RKO (cell line): ENCODE results near the gene ADH7.
"Not testable (repeated sequence)": the region's sequence is repeated elsewhere in the genome, so short reads cannot be mapped to it uniquely, and the experiment has no call there.

ENCODE experiments used
- DNase-seq: peaks from one replicate; pipeline ENCODE4 v3.0.0-alpha.2; 2016; ENCODE audit warnings: low spot score

Gene ADH7

DNA sequence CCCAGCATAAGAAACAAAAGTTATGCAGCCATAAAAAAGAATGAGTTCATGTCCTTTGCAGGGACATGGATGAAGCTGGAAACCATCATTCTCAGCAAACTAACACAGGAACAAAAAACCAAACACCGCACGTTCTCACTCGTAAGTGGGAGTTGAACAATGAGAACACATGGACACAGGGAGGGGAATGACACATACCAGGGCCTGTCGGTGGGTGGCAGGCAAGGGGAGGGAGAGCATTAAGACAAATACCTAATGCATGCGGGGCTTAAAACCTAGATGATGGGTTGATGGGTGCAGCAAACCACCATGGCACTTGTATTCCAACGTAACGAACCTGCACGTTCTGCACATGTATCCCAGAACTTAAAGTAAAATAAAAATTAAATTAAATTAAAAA, 19.4 kb downstream of the ADH7 start:
- not testable (repeated sequence) for DNase-seq

DNA sequence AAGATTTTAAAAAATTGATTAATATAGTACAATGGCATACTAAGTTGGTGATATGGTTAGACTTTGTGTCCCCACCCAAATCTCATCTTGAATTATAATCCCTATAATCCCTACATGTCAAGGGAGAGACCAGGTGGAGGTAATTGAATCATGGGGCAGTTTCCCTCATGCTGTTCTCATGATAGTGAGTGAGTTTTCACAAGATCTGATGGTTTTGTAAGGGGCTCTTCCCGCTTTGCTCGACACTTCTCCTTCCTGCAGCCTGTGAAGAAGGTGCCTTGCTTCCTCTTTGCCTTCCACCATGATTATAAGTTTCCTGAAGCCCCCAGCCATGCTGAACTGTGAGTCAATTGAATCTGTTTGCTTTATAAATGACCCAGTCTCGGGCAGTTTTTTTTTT, 20.2 kb downstream of the ADH7 start:
- DNase-seq = not testable (repeated sequence)

DNA sequence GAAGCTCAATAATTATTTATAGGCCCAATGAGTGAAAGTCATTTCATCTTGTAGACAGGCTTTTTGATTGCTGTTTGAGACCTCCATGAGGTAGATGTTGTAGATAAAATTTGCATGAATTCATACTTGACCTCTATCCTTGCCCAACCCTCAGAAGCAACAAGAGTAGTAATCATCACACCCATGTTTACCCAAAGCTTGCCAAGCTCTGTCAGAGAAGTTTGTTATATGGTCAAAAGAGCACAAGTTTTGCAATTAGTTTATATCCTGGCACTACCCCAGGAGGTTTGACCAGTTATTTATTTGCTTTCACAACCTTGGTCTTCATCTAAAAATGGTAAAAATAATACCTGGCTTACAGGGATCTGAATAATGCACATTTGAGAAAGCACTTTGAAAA, 20.7 kb downstream of the ADH7 start:
- no peak for DNase-seq

DNA sequence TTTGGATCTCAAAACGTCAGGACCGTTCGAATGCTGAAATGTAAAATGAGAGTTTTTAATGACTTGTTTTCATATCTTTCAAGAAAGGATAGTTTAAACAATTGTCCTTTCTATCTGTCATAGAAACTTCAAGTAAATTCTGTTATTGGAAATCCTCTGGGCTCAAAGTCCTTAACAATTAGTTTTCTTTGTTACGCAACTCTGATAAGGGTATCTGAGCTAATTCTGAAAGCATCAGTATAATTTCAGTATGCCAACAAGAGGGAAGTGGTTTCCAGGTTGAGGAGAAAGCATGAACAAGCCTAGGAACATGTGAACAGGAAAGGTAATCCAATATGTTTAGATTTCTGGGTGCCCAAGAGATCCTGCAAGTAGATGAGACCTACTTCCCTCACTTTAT, 22.0 kb downstream of the ADH7 start:
- DNase-seq = no peak

DNA sequence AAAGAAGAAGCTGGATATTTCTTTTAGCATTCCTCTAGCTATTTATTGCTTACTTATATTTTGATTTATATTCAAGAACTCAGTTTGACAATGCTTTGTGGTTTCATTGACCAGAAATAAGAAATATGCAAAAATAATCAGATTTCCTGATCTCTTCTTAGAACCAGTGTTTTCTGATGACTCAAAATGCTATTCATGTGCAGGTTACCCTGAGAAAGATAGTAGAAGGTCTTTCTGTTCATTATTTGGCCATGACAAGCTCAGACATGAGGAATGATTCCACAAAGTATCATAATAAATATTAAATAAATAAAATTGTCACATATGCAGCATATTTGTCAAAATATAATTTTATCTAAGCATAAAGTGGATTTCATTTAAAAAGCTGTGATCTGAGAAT, 24.1 kb downstream of the ADH7 start:
- DNase-seq = no peak

DNA sequence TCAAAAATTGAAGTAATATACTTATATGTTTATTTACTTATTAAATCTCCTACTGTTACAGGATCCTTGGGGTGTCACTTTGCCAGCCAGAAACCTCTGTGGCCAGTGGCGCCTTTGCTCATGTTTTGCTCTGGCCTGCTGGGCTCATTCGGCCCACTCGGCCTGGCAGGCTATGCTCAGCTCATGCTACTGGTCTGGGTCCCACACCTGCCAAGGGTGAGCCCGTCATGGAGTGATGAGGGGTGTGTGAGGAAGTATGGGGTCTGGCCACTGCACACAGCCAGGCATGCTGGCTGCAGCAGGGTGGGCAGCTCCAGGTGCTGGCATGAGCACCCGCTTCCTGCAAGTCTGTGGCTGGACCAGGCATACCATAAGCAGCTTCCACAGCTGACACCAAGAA, 25.1 kb downstream of the ADH7 start:
- DNase-seq = no peak

DNA sequence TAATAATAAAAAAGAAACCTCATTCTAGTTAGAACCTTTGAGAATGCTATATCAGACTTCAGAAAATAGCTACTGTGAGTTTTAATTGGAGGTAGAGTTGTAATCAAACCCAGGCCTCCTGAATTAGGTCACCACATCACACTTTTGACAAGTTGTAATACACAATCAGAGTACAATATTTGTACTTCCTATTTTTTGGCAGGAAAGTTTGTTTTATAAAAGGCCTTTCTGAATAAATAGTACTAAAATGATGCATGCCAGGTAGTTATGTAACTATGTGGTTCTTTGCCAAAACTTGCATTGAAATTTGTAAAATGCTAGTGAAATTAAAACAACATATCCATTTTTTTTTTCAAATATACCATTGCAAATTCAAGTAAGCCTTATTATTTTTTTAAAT, 26.8 kb downstream of the ADH7 start:
- DNase-seq = no peak

DNA sequence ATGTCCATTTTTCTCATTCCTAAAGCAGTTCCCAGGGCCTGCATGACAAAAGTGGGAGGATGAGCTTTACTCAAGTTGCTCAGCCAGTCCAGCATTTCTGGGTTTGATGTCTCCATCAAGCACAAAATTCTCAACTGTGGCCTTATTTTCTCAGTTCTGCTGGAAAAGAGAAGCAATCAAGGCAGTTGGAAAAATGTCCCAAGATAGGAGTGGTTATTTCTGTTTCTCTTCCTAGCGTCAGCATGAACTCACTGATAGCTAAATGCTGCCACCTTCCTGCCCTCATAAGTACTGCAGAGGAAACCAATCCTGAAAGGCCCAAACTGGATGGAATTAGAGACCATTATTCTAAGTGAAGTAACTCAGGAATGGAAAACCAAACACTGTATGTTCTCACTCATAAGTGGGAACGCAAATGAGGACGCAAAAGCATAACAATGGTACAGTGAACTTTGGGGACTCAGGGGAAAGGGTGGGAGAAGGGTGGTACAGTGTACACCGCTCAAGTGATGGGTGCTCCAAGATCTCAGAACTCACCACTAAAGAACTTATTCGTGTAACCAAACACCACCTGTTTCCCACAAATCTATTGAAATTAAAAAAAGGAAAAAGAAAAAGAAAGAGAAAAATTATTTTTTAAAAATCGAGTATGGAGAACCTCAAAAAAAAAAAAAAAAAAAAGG, 29.6 kb downstream of the ADH7 start:
- peak; percentile 68 for DNase-seq

DNA sequence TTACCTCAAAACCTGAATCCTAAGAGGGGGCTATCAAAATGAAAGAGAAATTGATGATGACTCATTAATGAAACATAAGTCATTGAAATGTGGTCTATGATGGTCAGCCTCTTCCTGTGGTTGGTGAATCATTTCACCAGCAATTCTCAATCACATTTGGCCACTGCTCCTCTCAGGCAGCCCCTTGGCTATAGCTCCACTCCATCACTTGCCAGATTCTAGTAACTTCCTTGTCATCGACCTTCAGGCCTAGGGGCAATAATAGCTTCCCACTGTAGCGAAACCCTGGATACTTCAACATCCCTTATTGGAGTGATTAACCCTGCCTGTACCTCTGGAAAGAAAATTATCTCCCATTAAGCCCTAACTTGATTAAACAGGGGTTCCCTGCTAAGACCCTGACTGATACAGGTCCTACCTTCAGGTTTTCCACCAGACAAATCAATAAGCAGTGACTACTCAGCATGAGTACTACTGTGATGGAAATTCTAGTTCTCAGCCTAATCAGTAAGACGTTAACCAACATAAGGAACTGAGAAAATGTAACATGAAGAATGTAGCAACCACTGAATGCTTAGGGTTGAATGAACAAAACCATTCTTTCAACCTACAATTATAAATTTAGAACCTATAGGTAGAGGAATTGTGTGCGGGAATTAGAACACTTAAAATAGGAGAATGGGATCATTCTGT, 30.4 kb downstream of the ADH7 start:
- peak; percentile 65 for DNase-seq

DNA sequence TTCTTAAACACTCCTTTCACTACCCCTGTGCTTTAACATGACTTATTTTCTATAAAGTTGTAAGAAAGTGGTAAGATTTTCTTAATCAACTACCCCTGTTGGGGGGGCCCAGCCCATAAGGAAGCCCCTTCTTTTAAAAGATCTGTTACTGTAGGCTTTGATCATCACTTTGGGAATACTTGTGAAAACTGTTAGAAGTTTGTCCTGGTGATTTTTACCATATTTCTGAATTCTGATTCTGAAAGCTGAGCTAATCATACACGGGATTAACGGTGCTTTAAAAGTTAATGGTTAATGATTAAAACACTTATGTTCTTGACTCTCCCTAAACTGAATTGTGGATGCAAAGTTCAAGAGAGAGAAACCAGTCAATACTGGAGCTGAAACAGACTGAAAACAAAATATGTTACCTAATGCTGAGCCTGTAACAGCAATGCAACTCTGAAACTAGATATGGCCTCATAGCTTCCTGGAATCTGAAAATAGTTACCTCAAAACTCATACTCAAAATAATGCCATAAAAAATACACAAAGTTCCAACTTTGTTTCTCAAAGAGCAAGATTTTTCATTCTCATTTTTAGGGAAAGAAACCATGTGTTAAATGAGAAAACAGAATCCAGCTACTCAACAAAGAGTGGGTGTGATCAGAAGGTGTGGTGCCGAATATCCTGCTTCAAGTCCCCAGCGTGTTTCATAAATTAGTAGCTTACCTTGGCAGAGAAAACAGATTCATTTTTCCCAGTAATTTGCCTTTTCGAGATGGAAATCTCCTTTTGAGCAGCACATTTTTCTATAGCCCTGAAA, 31.6 kb downstream of the ADH7 start:
- DNase-seq = no peak

DNA sequence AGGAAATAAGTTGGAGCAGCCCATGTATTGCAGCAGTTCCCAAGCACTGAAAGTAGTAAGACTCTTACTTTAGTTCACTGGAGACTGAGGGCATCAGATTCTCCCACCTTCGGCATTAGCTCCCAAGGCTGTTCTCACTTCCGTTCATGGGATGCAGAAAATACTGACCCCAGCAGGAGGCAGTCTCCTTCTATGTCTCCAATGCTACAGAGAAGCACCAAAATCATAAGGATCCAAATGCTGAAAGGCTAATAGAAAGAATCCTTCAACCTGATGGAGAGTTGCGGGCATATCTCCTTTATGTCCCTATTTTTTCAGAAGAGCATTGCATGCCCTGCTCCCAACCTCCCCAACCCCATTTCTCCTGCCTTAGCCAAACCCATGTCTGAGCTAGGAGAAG, 32.4 kb downstream of the ADH7 start:
- no peak for DNase-seq

DNA sequence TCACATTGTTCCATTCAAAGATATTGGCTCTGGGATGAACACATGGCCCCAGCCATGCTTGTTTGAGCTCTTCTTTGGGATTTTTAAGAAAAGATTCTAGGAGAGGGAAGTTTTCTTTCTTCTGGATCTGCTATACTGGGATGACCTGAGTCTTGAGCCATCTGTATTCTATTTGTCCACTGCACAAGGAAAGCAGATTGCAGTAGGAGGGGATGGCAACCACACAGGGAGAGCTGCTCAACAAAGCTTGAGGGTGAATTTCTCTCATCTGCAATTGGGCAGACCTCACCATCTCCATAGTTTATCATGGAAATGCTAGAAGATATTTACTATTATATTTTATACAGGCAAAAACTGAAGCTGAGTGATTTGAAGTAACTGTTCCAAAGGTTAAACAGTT, 34.3 kb downstream of the ADH7 start:
- no peak for DNase-seq

DNA sequence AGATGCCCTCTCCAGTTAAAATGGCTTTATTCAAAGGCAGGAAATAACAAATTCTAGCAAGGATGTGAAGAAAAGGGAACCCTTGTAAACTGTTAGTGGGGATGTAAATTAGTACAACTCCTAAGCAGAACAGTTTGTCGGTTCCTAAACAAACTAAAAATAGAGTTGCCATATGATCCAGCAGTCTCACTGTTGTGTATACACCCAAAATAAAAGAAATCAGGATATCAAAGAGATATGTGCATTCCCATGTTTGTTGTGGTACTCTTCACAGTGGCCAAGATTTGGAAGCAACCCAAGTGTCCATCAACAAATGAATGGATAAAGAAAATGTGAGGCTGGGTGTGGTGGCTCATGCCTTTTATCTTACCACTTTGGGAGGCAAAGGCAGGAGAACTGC, 36.1 kb downstream of the ADH7 start:
- no peak for DNase-seq

DNA sequence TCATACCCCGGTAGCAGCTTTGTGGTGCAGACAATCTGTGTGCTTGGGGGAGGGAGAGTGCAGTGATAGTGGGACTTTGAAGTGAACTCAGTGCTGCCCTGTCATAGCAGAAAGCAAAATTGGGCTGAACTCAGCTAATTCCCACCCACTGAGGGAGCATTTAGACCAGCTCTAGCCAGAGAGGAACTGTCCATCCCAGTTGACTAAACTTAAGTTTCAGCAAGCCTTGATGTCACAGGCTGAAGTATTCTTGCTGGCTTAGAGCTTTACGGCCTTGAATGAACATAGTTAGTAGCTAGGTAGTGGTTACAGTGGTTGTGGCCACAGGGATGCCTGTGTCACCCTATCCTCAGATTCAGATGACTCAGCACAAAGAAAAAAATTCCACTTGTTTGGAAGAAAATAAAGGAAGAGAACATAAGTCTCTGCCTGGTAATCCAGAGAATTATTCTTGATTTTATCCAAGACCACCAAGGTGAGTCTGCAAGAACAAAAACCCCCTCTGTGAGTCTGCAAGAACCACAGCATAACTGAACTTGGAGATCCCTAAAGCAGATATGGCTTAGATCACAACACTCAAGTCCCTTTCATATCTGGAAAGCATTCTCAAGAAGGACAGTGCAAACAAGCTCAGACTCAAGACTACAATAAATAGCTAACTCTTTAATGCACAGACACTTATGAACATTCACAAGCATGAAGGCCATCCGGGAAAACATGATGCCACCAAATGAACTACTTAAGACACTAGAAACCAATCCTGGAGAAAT, 39.4 kb downstream of the ADH7 start:
- no peak for DNase-seq

DNA sequence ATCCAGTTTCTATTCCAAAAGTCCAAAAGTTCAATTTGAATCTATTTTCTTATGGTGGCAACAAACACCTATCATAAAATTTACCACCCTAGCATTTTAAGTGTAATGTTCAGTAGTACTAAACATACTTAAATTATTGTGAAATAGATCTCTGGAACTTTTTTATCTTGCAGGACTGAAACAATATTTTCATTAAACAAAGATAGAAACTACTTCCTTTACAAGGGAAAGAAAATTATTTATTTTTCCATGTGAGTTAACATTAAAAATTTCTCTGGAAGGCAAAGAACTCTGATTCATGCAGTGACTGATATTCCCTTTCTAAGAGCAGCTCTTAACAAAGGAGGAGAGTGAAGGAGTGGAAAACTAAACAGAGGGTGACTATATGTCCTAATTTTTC, 40.2 kb downstream of the ADH7 start:
- DNase-seq = no peak

DNA sequence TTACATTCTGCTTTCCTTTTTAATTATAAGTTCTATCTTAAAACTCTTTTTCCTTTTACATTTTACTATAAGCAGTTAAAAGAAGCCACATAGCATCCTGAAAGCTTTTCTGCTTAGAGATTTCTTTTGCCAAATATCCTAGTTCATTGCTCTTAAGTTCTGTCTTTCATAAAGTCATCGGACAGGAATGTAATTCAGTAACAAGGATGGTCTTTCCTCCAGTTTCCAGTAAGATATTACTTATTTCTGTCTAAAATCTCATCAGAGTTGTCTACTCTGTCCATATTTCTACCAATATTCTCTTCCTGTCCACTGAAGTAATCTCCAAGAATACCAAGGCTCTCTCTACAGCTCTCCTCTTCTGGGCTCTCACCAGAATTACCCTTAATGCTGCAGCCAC, 45.1 kb downstream of the ADH7 start:
- DNase-seq = no peak

DNA sequence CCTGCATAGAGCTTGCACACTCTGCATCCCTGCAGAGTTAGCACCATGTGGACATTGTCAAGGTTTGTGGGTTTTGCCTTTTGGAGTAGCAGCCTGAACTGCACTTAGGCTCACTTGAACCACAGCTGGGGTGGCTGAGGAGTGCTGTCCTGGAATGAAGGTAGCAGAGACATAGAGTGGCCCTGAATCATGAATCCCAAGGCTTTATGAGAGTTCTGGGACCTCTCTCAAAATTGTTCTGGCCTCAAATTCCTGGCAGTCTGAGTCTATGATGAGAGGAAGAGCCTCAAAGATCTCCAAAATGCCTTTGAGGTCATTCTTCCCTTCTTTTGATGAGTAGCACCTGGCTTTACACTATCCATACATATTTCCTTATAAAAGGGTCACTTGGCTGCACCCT, 45.5 kb downstream of the ADH7 start:
- no peak for DNase-seq

DNA sequence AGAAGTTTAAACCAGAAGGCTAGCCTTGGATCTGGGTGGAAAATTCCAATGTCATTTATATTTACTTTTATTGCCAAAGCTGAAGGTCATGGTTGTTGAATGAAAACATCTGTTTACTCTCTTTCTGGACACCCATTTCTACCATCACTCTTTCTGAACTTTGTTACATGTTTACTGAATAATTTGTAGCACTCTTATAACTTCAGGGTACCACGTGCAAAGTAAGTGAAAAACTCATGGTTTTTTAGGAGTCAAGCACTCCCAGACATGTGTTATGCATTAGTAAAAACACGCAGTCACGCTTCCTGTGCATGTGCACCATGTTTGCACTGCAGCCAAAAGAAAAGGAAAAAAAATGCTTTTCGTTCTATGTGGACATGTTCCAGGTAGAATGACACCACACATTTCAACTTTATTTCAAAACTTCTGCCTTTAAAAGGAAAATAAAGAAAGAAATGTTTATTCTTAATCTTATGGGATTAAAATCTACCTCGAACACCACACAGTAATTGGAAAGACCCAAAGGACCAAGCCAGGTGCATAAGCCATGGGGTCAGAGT, 51.2 kb downstream of the ADH7 start:
- no peak for DNase-seq

DNA sequence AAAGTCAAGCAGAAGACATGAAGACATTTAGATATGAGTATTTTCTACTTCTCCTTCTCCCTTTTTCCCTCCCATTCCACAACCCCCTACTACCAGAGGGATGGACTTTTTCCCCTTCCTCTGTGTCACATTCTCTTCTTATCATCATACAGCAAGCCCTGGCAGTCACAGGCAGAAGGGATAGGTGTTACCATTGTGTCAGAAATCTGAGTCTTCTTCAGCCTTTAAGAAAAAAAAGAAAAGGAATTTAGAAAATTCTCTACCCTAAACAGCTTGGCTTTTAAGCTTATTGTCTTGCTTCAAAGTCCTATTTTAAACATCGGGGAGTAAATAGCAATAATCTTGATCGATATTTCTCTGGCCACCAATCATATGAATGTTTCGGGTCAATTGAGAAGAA, 51.7 kb downstream of the ADH7 start:
- no peak for DNase-seq

DNA sequence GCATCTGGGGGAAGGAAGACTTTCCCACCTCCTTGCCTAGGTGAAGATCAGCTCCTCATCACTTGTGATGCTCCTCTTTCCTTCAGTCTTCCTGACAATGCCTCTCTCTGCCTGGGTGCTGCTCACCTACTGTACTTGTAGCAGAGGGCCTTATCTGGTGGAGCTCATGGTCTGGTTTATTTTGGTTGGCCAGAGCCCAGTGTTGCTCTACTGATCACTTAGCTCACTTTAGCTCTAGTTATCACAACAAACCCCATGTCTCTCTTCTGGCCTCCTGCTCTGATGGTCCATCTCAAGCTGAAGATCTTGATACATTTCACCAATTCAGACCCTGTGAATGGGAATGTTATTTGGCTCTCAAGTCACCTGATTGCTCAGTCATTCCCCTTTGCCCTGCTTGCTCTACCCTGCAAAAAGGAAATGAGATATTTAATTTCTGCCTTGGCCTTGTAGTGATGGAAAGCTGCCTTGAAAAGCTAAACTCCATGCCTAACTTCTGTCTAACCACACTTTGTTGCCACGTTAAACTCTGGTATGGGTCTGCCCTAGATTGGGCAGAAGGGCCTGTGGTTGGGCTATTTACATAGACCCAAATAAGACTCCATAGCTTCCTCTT, 52.3 kb downstream of the ADH7 start:
- no peak for DNase-seq

DNA sequence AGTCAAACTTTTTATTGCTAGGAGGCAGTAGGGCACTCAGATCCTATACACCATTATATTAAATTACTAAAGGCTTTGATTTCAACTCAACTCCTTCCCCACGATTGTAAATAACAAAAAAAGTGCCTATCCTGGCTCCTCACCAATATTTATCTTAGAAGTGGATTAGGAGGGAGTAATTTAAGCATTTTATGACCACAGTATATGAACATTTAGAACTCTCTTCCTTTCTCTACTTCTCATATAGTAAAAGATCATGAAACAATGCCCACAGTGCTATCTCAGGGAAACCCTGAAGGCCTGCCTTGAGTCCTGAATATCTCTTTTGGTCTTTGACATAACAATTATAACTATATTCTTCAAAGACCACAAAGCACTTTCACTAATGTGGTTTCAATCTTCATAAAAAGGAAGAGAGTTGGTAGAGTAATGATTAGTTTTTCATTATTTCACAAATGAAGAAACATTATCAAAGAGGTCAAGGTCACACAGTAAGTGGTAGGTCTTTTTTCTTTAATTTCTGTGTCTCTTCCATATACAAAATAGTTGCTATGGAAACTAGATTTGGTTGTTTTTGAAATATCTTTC, 53.5 kb downstream of the ADH7 start:
- no peak for DNase-seq
